Adrenal gland (tissue), 5 donors: ENCODE results near the gene KIF5B.

Experiments used
- POLR2A ChIP-seq, 2 donors: fragments of 450-650 bp; IDR thresholded peaks; one replicate each; pipeline ENCODE4 v1.6.1; 2017; ENCODE audit warnings: antibody characterized with exemption in 2 of 2, mild to moderate bottlenecking in 2 of 2, moderate library complexity in 1 of 2
- TF ChIP-seq, protein P1 (sequence below), 6 experiments: fragments of 450-650 bp in 4 of 6; fragments of 200-600 bp in 2 of 6; sonication (generic) in 1 of 6; IDR thresholded peaks; 1 replicate in 5 of 6; 2 replicates in 1 of 6; pipeline versions ENCODE4 v1.5.1 to v1.8.0; 2016 to 2021; ENCODE audit warnings: antibody characterized with exemption in 6 of 6, mild to moderate bottlenecking in 2 of 6, moderate library complexity in 1 of 6
- donor health status: DM: no; HTN: no; CAD: no.

DNA sequence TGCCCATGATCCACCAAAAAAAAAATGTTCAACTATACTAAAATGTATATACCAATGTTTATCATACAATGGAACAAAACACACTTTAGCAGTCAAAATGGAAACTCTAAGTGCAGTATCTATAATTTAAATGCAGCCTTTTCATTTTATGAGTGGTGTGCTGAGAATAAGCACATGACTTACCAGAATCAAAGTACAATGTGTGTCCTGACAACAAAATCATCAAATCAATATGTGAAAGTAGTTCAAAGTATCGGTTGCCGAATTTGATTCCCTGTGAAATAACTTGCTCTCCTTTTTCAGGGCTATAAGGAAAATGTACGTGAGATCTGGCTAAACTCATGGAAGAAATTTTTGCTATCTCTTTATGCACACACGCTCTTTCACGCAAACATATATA is 16.9 kb upstream of the KIF5B start:
- no peak for TF ChIP-seq POLR2A (IDR thresholded peaks at IDR 0.05)
- TF ChIP-seq, protein P1, sequence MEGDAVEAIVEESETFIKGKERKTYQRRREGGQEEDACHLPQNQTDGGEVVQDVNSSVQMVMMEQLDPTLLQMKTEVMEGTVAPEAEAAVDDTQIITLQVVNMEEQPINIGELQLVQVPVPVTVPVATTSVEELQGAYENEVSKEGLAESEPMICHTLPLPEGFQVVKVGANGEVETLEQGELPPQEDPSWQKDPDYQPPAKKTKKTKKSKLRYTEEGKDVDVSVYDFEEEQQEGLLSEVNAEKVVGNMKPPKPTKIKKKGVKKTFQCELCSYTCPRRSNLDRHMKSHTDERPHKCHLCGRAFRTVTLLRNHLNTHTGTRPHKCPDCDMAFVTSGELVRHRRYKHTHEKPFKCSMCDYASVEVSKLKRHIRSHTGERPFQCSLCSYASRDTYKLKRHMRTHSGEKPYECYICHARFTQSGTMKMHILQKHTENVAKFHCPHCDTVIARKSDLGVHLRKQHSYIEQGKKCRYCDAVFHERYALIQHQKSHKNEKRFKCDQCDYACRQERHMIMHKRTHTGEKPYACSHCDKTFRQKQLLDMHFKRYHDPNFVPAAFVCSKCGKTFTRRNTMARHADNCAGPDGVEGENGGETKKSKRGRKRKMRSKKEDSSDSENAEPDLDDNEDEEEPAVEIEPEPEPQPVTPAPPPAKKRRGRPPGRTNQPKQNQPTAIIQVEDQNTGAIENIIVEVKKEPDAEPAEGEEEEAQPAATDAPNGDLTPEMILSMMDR (IDR thresholded peaks at IDR 0.05), result no peak
